ENCODE results near the gene PREX1.

PREX1 gene

DNA sequence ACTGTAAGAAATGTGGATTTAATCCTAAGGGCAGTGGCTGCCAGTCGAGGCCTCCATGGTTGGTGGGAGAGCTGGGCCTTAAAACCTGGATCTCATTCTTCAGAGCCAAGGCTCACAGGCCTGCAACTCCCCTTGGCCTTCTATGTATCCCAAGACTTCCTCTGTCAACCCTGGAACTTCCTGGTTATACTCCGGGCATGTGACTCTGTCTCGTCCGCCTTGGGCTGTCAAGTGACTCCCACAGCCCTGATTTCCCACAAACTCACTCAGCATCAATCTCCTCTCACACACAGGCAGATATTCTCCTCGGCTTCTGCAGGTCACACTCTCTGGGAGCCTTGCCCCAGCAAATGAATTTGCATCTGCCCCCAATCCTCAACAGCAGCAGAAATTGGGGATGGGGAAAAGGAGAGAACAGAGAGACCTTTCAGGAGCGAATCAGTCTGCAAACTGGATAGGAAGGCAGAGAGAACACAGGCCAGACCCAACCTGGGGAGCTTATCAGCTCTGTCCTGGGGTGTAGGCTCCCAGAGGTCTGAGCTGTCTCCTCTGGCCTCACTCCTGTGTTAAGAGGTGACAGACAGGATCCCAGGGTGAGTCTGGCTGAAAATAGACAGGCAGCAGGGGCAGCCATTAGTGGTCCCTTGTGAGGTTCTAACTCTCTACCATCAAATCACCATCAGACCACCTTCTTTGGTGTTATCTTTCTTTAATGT is 30.4 kb upstream of the PREX1 start:
- Histone ChIP-seq H3K36me3 (ENCODE audit: control insufficient read depth, insufficient read depth, low read length) (no peaks in the 10 kb centered on the region), H3K4me3 (replicated peaks; ENCODE audit: low read depth, low read length) (no peak overlapping the region), H3K27me3 (replicated peaks; ENCODE audit: control insufficient read depth, insufficient read depth, low read length) (no peaks in the 10 kb centered on the region)
- TF ChIP-seq, protein P1, sequence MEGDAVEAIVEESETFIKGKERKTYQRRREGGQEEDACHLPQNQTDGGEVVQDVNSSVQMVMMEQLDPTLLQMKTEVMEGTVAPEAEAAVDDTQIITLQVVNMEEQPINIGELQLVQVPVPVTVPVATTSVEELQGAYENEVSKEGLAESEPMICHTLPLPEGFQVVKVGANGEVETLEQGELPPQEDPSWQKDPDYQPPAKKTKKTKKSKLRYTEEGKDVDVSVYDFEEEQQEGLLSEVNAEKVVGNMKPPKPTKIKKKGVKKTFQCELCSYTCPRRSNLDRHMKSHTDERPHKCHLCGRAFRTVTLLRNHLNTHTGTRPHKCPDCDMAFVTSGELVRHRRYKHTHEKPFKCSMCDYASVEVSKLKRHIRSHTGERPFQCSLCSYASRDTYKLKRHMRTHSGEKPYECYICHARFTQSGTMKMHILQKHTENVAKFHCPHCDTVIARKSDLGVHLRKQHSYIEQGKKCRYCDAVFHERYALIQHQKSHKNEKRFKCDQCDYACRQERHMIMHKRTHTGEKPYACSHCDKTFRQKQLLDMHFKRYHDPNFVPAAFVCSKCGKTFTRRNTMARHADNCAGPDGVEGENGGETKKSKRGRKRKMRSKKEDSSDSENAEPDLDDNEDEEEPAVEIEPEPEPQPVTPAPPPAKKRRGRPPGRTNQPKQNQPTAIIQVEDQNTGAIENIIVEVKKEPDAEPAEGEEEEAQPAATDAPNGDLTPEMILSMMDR (IDR thresholded peaks at IDR 0.05; ENCODE audit: insufficient read depth, low read length, poor library complexity, severe bottlenecking) = no peak
- no peak for DNase-seq (ENCODE audit: extremely low read depth, insufficient read length)

DNA sequence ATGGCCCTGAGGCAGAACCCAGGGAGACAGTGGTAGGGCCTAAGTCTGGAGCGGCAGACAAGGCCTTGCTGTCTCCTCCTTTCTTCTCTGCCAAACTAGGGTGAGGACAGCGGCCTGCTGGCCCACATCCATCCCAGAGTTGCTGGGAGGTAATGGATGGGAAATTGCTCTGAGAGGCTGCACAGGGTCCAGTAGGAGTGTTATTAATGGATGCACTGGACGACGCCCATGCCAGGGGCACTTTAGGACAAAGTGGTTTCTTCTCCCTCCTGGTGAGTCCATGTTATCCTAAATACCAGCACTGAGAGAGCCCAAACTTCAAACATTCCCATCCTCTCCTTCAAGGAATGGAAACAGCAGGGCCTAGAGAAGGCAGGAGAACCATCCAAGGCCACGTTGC is 28.3 kb upstream of the PREX1 start:
- no peak overlapping the region for H3K4me3 ChIP-seq (replicated peaks; ENCODE audit: low read depth, low read length)
- no peak for DNase-seq (ENCODE audit: extremely low read depth, insufficient read length)
- no peaks in the 10 kb centered on the region for H3K27me3 ChIP-seq (replicated peaks; ENCODE audit: control insufficient read depth, insufficient read depth, low read length)
- TF ChIP-seq, protein P1 (IDR thresholded peaks at IDR 0.05; ENCODE audit: insufficient read depth, low read length, poor library complexity, severe bottlenecking) = no peak
- no peaks in the 10 kb centered on the region for H3K36me3 ChIP-seq (ENCODE audit: control insufficient read depth, insufficient read depth, low read length)

- no peak for DNase-seq (ENCODE audit: extremely low read depth, insufficient read length)
- Histone ChIP-seq H3K4me3 (replicated peaks; ENCODE audit: low read depth, low read length) (no peak overlapping the region), H3K27me3 (replicated peaks; ENCODE audit: control insufficient read depth, insufficient read depth, low read length) (no peaks in the 10 kb centered on the region), H3K36me3 (ENCODE audit: control insufficient read depth, insufficient read depth, low read length) (no peaks in the 10 kb centered on the region)
- TF ChIP-seq, protein P1 (IDR thresholded peaks at IDR 0.05; ENCODE audit: insufficient read depth, low read length, poor library complexity, severe bottlenecking) = no peak
Measured at GRCh38 chr20:48855046-48855445, 27.2 kb upstream of the PREX1 start.

DNA sequence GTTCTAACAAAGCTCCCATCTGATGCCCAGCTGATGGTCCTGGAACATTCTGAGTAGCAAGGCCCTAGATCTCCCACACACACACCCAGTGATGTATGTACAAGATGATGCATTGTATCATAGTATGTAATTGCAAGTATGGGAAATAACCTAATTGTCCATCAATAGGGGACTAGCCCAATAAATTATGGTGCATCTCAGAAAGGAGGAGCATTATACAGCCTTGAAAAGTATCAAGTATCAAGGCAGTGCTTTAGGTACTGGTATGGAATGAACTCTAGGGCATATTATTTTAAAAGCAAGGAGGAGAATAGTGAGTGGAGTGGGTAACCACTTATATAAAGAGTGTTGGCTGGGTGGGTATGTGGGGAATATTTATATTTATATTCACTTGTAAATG is 24.8 kb upstream of the PREX1 start:
- TF ChIP-seq, protein P1 (IDR thresholded peaks at IDR 0.05; ENCODE audit: insufficient read depth, low read length, poor library complexity, severe bottlenecking) = no peak
- Histone ChIP-seq H3K36me3 (ENCODE audit: control insufficient read depth, insufficient read depth, low read length) (no peaks in the 10 kb centered on the region), H3K4me3 (replicated peaks; ENCODE audit: low read depth, low read length) (no peak overlapping the region), H3K27me3 (replicated peaks; ENCODE audit: control insufficient read depth, insufficient read depth, low read length) (no peaks in the 10 kb centered on the region)
- DNase-seq (ENCODE audit: extremely low read depth, insufficient read length) = no peak

- DNase-seq (ENCODE audit: extremely low read depth, insufficient read length) = no peak
- Histone ChIP-seq H3K36me3 (ENCODE audit: control insufficient read depth, insufficient read depth, low read length) (no peaks in the 10 kb centered on the region), H3K4me3 (replicated peaks; ENCODE audit: low read depth, low read length) (no peak overlapping the region), H3K27me3 (replicated peaks; ENCODE audit: control insufficient read depth, insufficient read depth, low read length) (no peaks in the 10 kb centered on the region)
- TF ChIP-seq, protein P1 (IDR thresholded peaks at IDR 0.05; ENCODE audit: insufficient read depth, low read length, poor library complexity, severe bottlenecking) = no peak
Measured at GRCh38 chr20:48851579-48851978, 23.8 kb upstream of the PREX1 start.

DNA sequence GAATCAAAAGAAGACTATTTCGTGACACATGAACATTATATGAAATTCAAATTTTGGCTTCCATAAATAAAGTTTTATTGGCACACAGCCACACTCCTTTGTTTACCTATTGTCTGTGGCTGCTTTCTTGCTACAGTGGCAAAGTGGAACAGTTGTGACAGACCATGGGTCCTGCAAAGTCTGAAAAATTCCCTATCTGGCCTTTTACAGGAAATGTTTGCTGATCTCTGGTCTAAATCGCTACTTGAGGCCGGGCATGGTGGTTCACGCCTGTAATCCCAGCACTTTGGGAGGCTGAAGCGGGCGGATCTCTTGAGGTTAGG is 23.1 kb upstream of the PREX1 start:
- H3K4me3 ChIP-seq (replicated peaks; ENCODE audit: low read depth, low read length) = no peak overlapping the region
- no peak for DNase-seq (ENCODE audit: extremely low read depth, insufficient read length)
- TF ChIP-seq, protein P1 (IDR thresholded peaks at IDR 0.05; ENCODE audit: insufficient read depth, low read length, poor library complexity, severe bottlenecking) = no peak
- no peaks in the 10 kb centered on the region for H3K27me3 ChIP-seq (replicated peaks; ENCODE audit: control insufficient read depth, insufficient read depth, low read length)
- H3K36me3 ChIP-seq (ENCODE audit: control insufficient read depth, insufficient read depth, low read length) = no peaks in the 10 kb centered on the region
